ENCODE measurements around the gene METTL27.
"Not testable (repeated sequence)": the region's sequence is repeated elsewhere in the genome, so short reads cannot be mapped to it uniquely, and the experiment has no call there.

The METTL27 gene

GRCh38 chr7:73827567-73828106 lies 14.7 kb downstream of the METTL27 start:
- Histone ChIP-seq H3K4me3 (no peak overlapping the region), H3K27ac (peak overlapping the region in 8 of 21 experiments; percentile 8 to 54 (median 37))

GRCh38 chr7:73824986-73825385 lies 17.3 kb downstream of the METTL27 start:
- Histone ChIP-seq H3K4me3 (no peak overlapping the region), H3K27ac (peak overlapping the region in 1 of 21 experiments; percentile 0)

- no peak overlapping the region for H3K4me3 ChIP-seq
- peak overlapping the region in 3 of 21 experiments; percentile 22 to 50 (median 49) for H3K27ac ChIP-seq
Measured at GRCh38 chr7:73823873-73824592, 18.3 kb downstream of the METTL27 start.

DNA sequence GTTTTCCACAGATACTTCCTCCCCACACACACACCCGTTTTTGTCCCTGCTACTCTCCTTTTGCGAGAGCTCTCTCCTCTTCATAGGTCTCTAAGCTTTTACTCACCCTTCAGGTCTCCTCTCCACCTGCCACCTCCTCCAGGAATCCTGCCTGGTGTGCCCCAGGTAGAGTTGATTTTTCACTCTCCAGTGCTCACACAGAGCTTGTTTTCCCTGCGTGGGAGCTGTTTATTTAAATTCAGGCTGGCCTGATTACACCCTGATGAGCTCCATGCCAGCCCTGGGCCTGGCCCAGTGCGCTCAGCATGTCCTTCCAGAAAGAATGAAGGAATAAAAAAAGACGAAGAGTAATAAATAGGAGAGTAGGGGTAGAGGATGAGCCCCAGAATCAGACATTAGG lies 19.1 kb downstream of the METTL27 start:
- H3K27ac ChIP-seq: peak overlapping the region in 14 of 21 experiments; percentile 33 to 73 (median 52)
- no peak overlapping the region for H3K4me3 ChIP-seq

DNA sequence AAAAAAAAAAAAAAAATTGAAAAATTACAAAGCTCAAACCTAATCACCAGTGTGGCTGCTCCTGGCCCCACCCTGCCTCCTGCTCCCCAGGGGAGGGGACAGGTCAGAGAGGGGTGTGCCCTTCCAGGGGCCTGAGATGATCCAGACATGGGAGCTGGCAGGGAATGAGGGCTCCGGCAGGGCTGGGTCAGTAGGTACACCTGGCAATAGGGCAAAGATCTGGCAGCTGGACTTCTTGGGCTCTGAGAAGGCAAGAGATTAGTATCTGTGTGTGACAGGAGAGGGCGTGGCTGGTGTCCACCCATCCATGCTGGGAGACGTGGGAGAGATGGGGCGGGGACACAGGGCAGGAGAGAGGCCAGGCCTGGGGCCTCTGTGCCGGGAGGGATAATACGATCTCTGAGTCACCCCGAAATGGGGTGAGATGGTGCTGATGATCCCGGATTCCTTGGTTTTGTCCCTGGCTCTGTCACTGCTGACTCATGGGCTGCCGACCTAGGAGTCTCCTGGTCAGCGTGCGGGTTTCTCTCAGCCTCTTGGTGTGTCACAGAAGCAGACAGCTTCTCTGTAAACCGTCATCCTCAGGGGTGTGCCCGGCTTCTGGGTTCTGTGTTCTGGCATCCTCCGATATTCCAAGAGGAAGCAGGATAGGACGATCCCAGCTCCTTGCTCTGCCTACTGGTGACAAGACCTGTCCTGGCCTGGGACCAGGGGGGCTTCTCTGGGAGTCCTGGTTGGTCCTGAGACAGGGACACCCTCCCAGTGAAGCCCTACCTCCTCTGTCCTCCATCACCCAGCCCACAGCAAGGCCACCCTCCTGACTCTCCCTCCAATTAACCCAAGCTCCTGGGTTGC lies 19.8 kb downstream of the METTL27 start:
- Histone ChIP-seq H3K4me3 (no peak overlapping the region), H3K27ac (peak overlapping the region in 15 of 21 experiments; percentile 10 to 73 (median 51))

DNA sequence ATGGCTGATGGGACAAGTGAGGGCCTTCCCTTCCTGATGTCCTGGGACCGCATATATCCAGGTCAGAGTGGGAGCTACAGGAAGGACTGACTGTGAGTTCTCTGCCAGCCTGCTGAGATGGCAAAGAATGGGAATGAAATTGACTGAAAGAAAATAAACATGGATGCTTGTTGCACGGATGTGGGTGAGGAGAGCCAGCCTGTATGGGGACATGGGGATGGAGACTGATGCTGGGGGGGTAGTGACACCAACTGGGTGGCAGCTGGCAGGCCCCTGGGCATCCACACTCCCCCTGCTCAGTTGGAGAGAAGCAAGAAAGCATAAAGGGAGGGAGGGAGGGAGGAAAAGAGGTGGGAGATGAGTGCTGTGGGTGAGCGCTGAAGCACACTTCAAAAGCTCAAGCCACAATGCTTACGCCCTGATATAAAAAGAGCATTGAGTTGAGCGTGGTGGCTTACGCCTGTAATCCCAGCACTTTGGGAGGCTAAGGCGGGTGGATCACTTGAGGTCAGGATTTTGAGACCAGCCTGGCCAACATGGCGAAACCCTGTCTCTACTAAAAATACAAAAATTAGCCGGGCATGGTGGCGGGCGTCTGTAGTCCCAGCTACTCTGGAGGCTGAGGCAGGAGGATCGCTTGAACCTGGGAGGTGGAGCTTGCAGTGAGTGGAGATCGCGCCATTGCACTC lies 20.6 kb downstream of the METTL27 start:
- peak overlapping the region in 3 of 21 experiments; percentile 9 to 73 (median 14) for H3K27ac ChIP-seq
- not testable (repeated sequence) for H3K4me3 ChIP-seq

GRCh38 chr7:73820013-73820412 lies 22.3 kb downstream of the METTL27 start:
- Histone ChIP-seq H3K4me3 (no peak overlapping the region), H3K27ac (no peak overlapping the region)

- no peak overlapping the region for H3K4me3 ChIP-seq
- H3K27ac ChIP-seq: no peak overlapping the region
Measured at GRCh38 chr7:73817121-73817520, 25.2 kb downstream of the METTL27 start.

- H3K27ac ChIP-seq: no peak overlapping the region
Measured at GRCh38 chr7:73815436-73815835, 26.9 kb downstream of the METTL27 start.

DNA sequence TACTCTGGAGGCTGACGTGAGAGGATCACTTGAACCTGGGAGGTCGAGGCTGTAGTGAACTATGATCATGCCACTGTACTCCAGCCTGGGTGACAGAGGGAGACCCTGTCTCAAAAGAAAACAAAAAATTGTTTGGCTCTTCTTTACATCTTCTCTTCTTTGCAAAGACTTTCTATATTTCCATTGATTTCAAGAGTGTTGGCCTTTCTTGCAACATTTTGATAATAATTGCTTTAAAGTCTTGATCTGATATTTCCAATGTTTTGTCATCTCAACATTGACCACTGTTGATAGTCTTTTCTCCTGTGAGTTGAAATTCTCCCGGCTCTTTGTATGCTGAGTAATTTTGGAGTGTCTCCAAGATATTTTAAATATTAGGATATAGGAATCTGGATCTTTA lies 29.3 kb downstream of the METTL27 start:
- Histone ChIP-seq H3K27ac (no peak overlapping the region), H3K4me3 (no peak overlapping the region)

More at GRCh38 chr7:73815436-73815835, 26.9 kb downstream of the METTL27 start:
- no peak overlapping the region for H3K4me3 ChIP-seq

- no peak overlapping the region for H3K27ac ChIP-seq
- no peak overlapping the region for H3K4me3 ChIP-seq
Measured at GRCh38 chr7:73811760-73812168, 30.6 kb downstream of the METTL27 start.

DNA sequence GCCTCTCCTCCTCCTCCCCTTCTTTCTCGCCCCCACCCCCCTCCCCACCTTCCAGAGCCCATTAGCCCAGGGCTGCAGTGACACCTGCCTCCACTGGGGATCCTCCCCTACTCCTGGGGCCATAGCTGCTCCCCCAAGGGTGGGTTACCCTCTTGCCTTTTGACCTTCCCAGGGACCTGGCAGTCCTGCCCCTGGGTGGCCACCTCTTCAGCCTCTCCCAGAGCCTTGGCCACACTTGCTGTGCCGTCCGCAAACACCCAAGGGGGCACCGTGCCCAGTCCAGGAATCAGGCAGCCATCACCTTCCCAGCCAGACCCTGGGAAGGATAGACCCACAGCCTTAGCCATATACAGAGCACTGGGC lies 31.3 kb downstream of the METTL27 start:
- no peak overlapping the region for H3K27ac ChIP-seq
- H3K4me3 ChIP-seq: no peak overlapping the region

GRCh38 chr7:73809467-73809951 lies 32.8 kb downstream of the METTL27 start:
- no peak overlapping the region for H3K4me3 ChIP-seq
- H3K27ac ChIP-seq: no peak overlapping the region

DNA sequence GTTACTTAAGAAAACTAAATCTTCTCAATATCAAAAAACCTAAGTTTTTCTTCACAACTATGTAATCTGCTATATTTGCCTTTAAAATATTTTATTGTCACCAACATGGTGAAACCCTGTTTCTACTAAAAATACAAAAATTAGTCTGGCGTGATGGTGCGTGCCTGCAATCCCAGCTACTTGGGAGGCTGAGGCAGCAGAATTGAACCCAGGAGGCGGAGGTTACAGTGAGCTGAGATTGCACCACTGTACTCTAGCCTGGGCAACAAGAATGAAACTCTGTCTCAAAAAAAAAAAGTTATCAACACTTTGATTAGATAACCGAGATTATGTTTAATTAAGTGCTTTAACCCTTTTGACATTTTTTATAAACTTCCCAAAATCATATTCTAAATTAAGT lies 39.9 kb downstream of the METTL27 start:
- Histone ChIP-seq H3K27ac (no peak overlapping the region), H3K4me3 (no peak overlapping the region)

- Histone ChIP-seq H3K27ac (no peak overlapping the region), H3K4me3 (no peak overlapping the region)
Measured at GRCh38 chr7:73801577-73801976, 40.7 kb downstream of the METTL27 start.

- H3K4me3 ChIP-seq: no peak overlapping the region
- H3K27ac ChIP-seq: no peak overlapping the region
Measured at GRCh38 chr7:73799282-73800141, 42.8 kb downstream of the METTL27 start.

DNA sequence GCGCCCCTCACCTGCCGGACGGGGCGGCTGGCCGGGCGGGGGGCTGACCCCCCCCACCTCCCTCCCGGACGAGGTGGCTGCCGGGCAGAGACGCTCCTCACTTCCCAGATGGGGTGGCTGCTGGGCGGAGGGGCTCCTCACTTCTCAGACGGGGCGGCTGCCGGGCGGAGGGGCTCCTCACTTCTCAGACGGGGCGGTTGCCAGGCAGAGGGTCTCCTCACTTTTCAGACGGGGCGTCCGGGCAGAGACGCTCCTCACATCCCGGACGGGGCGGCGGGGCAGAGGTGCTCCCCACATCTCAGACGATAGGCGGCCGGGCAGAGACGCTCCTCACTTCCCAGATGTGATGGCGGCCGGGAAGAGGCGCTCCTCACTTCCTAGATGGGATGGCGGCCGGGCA lies 45.1 kb downstream of the METTL27 start:
- not testable (repeated sequence) for H3K27ac ChIP-seq, H3K4me3 ChIP-seq

DNA sequence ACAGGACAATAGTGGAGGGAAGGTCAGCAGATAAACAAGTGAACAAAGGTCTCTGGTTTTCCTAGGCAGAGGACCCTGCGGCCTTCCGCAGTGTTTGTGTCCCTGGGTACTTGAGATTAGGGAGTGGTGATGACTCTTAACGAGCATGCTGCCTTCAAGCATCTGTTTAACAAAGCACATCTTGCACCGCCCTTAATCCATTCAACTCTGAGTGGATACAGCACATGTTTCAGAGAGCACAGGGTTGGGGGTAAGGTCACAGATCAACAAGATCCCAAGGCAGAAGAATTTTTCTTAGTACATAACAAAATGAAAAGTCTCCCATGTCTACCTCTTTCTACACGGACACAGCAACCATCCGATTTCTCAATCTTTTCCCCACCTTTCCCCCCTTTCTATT lies 45.7 kb downstream of the METTL27 start:
- H3K27ac ChIP-seq, H3K4me3 ChIP-seq: not testable (repeated sequence)

GRCh38 chr7:73795188-73795587 lies 47.1 kb downstream of the METTL27 start:
- not testable (repeated sequence) for H3K4me3 ChIP-seq, H3K27ac ChIP-seq
